ENCODE measurements around the gene PYGB. TPM values are rescaled to one million over a fixed set of nuclear protein-coding genes. Genes with fewer than 3 reads are reported as not detected.
A peak's percentile ranks its signal among the peaks of the same experiment; 100 is the strongest.
"Not testable (repeated sequence)": the region's sequence is repeated elsewhere in the genome, so short reads cannot be mapped to it uniquely, and the experiment has no call there.

PYGB gene
- total and polyA plus RNA-seq, 7 donors = 4.9 to 22.3 (median 9.5) TPM

- H3K4me3 ChIP-seq = no peak overlapping the region
- TF ChIP-seq CTCF (IDR thresholded peaks at IDR 0.05) = no peak
- no peak overlapping the region for H3K27ac ChIP-seq
- peaks cover 0 to 10% of the 10 kb centered on the region in 2 donors for H3K36me3 ChIP-seq (ENCODE audit: insufficient read depth in 1 of 2, low read depth in 1 of 2)
- no peaks in the 10 kb centered on the region for H3K27me3 ChIP-seq (ENCODE audit: insufficient read depth in 3 of 3, low read length in 2 of 3)
- ATAC-seq (no peak), DNase-seq (no peak)
- WGBS, 3 donors = 83 to 93% (median 88%) methylated on average over 2 of the region's 2 CpGs
- no peaks in the 10 kb centered on the region for H3K9me3 ChIP-seq
- peaks cover 11% of the 10 kb centered on the region for H3K4me1 ChIP-seq
- intact Hi-C loops (cut with DNase I) = no loop called here
Measured at GRCh38 chr20:25325997-25326396, 78.1 kb downstream of the PYGB start.

- Histone ChIP-seq H3K36me3 (ENCODE audit: insufficient read depth in 1 of 2, low read depth in 1 of 2) (peaks cover 0 to 5% of the 10 kb centered on the region in 2 donors), H3K9me3 (no peaks in the 10 kb centered on the region), H3K27ac (no peak overlapping the region), H3K27me3 (ENCODE audit: insufficient read depth in 3 of 3, low read length in 2 of 3) (no peaks in the 10 kb centered on the region), H3K4me3 (no peak overlapping the region), H3K4me1 (peaks cover 11% of the 10 kb centered on the region)
- intact Hi-C loops (cut with DNase I) = no loop called here
- ATAC-seq (no peak), DNase-seq (no peak)
- TF ChIP-seq CTCF (IDR thresholded peaks at IDR 0.05) = no peak
- WGBS, 3 donors = 70 to 74% (median 71%) methylated on average over 7 of the region's 7 CpGs
Measured at GRCh38 chr20:25327521-25328235, 79.8 kb downstream of the PYGB start.

- intact Hi-C loops (cut with DNase I) = no loop called here
- Histone ChIP-seq H3K9me3 (no peaks in the 10 kb centered on the region), H3K4me3 (no peak overlapping the region), H3K27ac (no peak overlapping the region), H3K36me3 (ENCODE audit: insufficient read depth in 1 of 2, low read depth in 1 of 2) (no peaks in the 10 kb centered on the region), H3K27me3 (ENCODE audit: insufficient read depth in 3 of 3, low read length in 2 of 3) (no peaks in the 10 kb centered on the region), H3K4me1 (peaks cover 11% of the 10 kb centered on the region)
- ATAC-seq (no peak), DNase-seq (no peak)
- 74 to 86% (median 79%) methylated on average over 12 of the region's 12 CpGs for WGBS, 3 donors
- no peak for TF ChIP-seq CTCF (IDR thresholded peaks at IDR 0.05)
Measured at GRCh38 chr20:25328954-25329498, 81.1 kb downstream of the PYGB start.

GRCh38 chr20:25334972-25335371, 87.1 kb downstream of the PYGB start:
- 90 to 100% (median 100%) methylated on average over 1 of the region's 1 CpG for WGBS, 3 donors
- intact Hi-C loops (cut with DNase I); H3K27me3 ChIP-seq (ENCODE audit: insufficient read depth in 3 of 3, low read length in 2 of 3); ATAC-seq; H3K4me3 ChIP-seq; H3K4me1 ChIP-seq; H3K36me3 ChIP-seq (ENCODE audit: insufficient read depth in 1 of 2, low read depth in 1 of 2); DNase-seq; H3K27ac ChIP-seq; H3K9me3 ChIP-seq: not testable (repeated sequence)

GRCh38 chr20:25336561-25337422, 88.9 kb downstream of the PYGB start:
- Histone ChIP-seq H3K36me3 (ENCODE audit: insufficient read depth in 1 of 2, low read depth in 1 of 2) (peaks cover 0 to 7% of the 10 kb centered on the region in 2 donors), H3K4me3 (no peak overlapping the region), H3K27me3 (ENCODE audit: insufficient read depth in 3 of 3, low read length in 2 of 3) (no peaks in the 10 kb centered on the region), H3K9me3 (no peaks in the 10 kb centered on the region), H3K27ac (no peak overlapping the region), H3K4me1 (no peaks in the 10 kb centered on the region)
- TF ChIP-seq CTCF (IDR thresholded peaks at IDR 0.05) = peak; percentile 8
- intact Hi-C loops (cut with DNase I) = no loop called here
- no peak for ATAC-seq
- 86 to 92% (median 87%) methylated on average over 17 of the region's 17 CpGs for WGBS, 3 donors
- no peak for DNase-seq

Measured in psoas muscle (tissue), 8 donors.